Endometrial microvascular endothelial cells (primary cell): ENCODE data around the gene FAM193A. TPM values are rescaled to one million over a fixed set of nuclear protein-coding genes. Genes with fewer than 3 reads are reported as not detected.
"Not testable (repeated sequence)": the region's sequence is repeated elsewhere in the genome, so short reads cannot be mapped to it uniquely, and the experiment has no call there.

Source experiments
- in situ Hi-C: cut with HindIII; loops from 2 replicates; pipeline ENCODE4 v1.10.0; 2017; ENCODE audit warnings: low sequenced_read_pairs, low pct_unique_long_range_greater_than_20kb; ENCODE audit errors: inconsistent ontology term
- total RNA-seq: library from RNA; depleted of rRNA; stranded (reverse); fragments of >200 nt; gene quantifications from one replicate; pipeline ENCODE4 v1.2.3, GENCODE V29; 2015; ENCODE audit errors: inconsistent ontology term

The FAM193A gene
- total RNA-seq, 1 donor from 2014 or later: 14.0 TPM

DNA sequence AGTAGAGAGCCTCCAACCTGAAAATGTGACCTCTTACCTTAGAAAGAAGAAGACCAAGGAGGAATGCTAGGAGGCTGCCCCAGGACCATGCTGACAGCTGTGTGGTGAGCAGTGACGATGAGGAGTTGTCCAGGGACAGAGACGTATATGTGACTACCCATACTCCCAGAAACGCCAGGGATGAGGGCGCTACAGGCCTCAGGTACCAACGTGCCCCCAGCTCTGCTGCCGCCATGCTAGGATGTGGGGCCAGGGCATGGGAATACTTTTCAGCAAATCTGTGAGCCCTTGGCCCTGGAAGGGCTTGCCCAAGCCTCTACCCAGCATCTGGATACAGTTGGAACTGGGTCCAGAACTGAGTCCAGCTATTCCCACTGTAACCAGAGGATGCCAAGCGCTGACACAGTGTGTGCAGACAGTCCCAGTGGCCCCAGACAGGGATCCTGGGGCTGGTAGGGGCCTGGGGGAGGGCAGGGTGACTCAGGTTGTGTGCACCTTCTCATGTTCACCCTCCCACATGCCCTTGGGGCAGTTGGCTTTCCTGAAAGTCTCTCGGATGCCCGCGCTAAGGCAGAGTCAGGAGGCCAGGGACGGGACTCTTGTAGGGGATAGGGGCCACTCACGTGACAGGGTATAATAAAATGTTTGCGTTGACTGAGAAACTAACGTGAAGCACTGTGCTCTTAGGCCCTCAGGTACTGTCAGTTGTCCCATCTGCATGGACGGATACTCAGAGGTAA lies 23.9 kb upstream of the FAM193A start:
- in situ Hi-C loops: no loop called here

DNA sequence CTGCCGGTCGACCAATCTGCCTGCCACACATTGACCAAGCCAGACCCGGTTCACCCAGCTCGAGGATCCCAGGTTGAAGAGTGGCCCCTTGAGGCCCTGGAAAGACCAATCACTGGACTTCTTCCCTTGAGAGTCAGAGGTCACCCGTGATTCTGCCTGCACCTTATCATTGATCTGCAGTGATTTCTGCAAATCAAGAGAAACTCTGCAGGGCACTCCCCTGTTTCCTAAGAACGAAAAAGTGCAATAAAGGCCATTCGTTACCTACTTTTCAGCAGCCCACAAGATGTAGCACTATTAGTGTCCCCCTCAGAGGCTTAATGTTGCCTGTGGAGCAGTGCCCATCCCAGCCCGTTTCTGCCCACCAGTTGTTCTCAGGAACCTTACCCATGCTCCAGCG lies 22.3 kb upstream of the FAM193A start:
- in situ Hi-C loops: not testable (repeated sequence)

DNA sequence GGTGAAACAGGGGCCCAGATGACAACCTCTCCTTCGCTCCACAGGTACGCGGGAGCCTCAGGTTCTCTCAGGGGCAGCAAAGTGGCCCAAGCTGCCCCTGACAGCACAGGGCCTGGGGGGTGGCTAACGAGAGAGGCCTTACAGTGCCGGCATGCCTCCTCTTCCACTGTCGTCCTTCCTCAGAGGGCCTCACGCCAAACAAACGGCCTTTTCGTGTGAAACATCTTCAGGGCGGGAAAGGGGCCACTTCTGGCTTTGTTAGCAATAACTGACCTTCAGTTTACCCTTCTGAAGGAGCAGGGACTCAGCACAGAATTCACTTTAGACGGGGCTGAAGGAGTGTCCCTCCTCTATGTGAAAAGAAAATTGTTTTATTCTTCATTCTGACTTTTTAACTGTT lies 21.5 kb upstream of the FAM193A start:
- in situ Hi-C loops: not testable (repeated sequence)

DNA sequence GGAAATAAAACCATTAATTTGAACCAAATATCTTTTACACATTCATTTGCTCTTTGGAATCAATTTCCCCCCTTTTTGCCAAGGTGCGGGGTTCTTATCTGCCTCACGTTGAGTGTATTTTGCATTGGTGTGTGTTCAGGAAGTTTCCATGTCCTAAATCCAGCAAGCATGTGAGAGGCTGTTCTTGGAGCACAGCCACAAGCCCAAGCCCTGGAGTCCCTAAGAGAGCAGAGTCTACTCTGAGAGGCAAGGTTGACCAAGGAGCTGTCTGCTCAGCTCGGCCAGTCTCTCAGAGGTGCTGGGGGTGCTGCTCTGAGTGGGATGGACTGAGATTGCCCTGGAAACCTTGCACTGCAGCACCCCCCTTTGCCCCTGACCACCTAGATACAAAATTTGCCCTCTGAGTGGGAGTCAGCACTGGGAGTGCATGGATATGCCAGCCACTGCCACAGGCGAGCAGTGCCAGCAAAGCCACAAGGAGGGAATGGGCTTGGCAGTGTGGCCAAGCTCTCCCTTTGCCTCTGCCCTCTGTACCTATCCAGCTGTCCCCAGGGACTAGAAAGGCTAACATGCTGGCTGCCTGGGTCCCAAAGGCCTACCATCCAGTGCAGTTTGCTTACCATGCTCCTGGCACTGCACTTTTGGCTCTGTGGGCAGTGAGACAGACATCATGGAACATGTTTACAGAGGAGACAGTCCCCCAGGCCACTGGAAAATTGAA lies 20.5 kb upstream of the FAM193A start:
- in situ Hi-C loops: no loop called here

DNA sequence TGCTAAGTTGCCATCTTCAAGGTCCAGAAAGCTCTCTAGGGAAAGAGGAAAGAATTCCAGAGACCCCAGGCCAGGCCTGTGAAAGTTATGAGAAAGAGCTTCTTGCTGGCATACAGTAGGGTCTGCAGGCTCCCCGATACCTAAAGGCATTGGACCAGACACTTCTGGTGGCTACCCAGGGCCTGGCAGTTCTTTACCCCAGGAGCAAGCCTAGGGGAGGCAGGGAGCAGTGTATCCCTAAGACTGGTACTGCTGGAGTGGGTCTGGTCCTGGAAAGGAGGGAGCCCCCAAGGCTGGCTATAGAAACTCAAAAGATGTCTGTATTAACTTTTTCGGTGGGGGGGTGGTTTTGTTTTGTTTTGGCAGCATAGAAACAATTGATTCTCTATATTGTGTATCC lies 19.8 kb upstream of the FAM193A start:
- in situ Hi-C loops: no loop called here

DNA sequence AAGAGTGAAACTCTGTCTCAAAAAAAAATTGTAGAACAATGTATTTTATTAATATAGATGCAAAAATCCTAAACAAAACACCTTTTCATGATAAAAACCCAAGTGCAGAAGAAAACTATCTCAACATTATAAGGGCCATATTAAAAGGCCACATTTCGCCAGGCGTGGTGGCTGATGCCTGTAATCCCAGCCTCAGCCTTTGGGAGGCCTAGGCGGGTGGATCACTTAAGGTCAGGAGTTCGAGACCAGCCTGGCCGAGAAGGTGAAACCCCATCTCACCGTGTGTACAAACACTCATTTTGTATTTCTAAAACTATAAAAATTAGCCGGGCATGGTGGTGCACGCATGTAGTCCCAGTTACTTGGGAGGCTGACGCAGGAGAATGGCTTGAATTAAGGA lies 9.9 kb upstream of the FAM193A start:
- in situ Hi-C loops: no loop called here

DNA sequence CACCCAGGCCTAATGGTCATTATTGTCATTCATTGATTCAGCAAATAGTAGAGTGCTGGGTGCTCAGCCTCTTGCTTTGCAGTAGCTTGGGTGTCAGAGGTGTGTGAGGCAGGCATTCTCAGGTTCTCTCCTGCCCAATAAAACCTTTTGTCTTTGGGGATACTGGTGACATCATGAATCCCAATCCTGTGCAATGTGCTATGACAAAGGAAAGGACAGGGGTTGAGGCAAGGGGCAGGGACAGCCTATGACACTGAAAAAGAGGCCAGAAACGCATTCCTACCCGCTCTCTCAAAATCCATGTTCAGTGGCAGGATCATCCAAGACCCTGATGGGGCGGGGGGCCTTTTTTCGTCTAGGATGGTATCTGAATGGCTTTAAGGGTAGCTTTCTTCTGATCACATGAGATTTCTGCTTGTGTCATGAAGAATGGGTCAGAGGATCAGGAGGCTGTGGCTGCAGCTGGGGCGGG lies 1.5 kb upstream of the FAM193A start:
- in situ Hi-C loops: no loop called here

DNA sequence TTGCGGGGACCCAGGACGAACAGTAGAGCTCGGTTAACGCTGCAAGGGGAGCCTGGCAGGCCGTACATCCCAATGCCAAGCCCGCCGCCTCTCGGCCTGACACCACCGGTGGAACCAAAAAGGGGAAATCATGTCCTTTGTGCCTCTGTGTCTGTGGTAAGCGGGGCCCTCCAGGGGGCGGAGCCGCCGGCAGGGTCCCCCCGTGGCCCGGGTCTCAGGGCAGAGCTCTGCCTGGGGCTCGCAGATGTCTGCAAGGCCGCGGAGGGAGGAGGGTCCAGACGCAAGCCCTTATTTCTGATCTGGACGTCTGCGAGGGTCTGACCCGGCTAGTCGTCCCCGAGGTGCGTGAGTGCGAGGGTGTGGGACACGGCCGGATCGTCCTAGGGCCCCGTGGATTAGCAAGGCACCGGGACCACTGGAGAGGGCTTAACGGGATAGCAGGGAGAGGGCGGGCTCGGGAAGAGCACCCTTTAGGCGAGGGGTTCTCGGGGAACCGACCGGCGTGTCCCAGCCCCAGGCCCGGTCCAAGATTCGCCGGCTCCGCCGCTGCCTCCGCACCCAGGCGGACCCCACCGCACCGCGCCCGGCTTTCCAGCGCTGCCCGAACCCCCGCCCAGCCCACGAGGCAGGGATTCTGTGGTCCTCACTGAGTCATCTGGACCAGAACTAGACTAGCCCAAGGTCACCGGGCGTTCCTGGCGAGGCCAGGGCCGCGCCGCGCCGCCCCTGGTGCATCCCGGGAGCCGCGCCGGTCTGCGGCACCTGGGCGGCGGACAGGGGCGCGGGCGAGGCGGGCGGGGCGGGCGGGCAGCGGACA lies 863 bp upstream of the FAM193A start:
- in situ Hi-C loops: no loop called here

DNA sequence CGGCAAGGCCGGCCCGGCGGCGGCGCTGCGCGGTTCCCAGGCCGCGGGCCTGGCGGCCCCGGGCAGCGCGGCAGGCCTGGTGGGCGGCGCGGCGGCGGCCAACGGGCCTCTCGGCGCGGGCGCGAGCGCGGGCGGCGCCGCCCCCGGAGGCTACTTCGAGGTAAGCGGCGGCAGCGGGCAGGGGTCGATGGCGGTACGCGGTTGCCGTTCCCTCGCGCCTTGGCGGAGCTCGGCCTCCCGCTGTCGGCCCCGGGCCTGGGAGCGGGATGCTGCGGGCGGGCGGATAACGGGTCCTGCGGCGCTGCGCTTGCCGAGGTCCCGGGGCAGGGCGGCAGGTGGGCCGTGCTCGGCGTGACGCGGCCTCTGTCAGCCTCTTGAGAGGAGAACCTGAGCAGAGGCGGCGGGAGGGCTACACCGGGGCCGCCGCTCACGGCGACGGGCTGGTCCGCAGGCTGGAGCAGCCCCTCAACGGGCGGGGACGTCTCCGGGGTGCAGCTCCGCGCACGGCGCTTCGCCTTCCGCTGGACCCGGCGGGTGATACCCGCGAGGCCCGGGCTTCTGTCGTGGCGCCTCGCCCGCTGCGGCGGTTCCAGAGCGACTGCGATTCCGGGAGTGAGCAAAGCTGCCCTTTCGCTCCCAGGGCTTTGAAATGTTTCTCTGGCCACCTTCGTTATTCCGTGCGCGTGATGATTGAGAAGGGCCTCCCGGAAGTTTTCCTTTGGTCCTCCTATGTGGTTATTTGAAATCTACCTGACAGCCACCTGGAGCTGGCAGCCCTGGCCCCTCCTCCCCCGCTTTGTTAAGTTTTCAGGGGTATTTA lies 774 bp downstream of the FAM193A start:
- in situ Hi-C loops: no loop called here

DNA sequence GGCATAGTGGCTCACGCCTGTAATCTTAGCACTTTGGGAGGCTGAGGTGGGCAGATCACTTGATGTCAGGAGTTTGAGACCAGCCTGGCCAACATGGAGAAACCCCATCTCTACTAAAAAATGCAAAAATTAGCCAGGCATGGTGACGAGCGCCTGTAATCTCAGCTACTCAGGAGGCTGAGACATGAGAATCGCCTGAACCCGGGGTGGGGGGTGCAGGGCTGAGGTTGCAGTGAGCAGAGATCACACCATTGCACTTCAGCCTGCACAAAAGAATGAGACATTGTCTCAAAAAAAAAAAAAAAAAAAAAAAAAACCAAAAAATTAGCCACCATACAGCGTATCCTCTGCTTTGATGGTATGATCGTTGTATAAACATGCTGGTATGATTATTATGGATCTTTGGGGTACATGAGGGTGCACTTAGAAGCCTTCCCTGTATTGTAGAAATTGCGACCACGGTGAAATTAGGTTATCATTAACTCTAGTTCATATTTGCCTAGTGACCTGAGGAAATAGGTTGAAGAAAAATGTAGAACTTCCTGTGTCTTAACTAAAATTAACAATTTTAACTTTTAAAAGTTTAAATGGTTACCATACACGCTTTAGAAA lies 7.2 kb downstream of the FAM193A start:
- in situ Hi-C loops: not testable (repeated sequence)

DNA sequence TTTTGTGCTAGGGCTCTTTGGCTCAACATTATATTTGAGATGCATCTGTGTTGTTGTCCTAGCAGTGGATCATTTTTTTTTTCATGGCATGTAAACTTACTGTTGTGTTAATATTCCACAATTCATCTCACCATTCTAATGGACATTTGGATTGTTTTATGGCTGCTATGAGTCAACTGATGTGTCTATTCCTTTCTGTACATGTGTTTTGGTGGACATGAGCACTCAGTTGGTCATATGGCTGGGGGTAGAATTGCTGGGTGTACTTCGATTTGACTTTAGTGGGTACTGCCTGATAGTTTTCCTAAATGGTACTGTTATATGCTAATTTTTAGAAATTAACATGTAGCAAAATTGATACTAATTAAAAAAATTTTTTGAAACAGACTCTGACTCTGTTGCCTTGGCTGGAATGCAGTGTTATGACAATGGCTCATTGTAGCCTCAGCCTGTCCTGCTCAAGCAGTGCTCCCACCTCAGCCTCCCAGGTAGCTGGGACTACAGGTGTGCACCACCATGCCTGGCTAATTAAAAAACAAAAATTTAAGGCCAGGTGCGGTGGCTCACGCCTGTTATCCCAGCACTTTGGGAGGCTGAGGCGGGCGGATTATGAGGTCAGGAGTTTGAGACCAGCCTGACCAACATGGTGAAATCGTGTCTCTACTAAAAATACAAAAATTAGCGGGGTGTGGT lies 9.0 kb downstream of the FAM193A start:
- in situ Hi-C loops: no loop called here

DNA sequence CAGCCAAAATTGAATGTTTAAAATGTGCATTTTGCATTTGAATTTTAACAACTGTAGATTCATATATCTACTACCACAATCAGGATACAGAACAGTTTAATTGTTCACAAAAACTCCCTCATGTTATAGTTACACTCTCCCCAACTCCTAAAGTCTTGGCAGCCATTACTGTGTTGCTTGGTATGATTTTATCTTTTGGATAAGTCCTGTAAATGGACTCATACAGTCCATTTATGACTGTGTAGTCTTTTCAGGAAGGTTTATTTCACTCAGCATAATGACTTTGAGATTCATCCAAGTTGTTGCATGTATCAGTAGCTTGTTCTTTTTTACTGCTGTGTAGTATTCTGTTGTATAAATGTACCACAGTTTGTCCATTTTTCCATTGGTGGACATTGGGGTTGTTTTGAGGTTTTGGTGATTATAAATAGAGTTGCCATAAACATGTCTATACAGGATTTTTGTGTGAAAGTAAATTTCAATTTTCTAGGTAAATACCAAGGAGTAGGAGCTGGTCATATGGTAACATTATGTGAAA lies 9.9 kb downstream of the FAM193A start:
- in situ Hi-C loops: no loop called here

DNA sequence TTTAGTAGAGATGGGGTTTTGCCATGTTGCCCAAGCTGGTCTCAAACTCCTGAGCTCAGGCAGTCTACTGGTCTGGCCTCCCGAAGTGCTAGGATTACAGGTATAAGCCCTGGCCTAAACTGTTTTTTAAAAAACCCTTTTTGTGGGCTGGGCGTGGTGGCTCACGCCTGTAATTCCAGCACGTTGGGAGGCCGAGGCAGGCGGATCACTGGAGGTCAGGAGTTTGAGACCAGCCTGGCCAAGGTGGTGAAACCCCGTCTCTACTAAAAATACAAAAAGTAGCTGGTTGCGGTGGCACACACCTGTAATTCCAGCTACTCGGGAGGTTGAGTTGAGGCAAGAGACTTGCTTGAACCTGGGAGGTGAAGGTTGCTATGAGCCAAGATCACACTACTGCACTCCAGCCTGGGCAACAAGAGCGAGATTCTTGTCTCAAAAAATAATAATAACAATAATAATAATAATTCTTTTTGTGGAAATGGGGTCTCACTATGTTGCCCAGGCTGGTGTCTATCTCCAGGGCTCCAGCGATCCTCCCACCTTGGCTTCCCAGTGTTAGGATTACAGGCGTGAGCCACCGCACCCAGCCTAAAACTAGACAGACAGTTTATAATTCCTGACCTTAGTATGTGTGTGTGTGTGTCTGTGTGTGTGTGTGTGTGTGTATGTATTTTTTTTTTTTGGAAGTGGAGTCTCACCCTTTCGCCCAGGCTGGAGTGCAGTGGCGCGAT lies 10.7 kb downstream of the FAM193A start:
- in situ Hi-C loops: not testable (repeated sequence)

DNA sequence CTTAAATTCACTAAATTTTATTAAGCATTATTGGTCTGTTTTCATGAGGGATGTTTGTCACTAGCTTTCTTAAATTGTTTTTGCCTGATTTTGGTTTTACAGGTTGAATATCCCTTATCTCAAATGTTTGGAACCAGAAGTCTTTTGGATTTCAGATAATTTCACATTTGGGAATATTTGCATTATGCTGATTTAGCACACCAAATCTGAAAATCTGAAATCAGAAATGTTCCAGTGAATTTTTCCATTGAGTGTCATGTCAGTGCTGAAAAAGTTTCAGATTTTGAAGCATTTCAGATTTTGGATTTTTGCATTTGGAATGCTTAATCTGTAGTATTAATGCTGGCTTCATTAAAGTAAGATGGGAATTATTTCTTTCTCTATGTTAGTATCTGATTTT lies 14.7 kb downstream of the FAM193A start:
- in situ Hi-C loops: no loop called here

DNA sequence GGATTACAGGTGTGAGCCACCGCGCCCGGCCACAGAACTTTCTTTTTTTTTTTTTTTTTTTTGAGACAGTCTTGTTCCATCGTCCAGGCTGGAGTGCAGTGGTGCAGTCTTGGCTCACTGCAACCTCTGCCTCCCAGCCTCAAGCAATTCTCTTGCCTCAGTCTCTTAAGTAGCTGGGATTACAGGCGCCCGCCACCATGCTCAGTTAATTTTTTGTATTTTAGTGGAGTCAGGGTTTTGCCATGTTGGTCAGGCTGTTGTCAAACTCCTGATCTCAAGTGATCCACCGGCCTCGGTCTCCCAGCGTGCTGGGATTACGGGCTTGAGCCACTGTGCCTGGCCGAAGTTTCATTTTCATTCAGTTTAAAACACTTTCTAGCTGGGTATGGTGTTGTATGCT lies 16.4 kb downstream of the FAM193A start:
- in situ Hi-C loops: no loop called here

DNA sequence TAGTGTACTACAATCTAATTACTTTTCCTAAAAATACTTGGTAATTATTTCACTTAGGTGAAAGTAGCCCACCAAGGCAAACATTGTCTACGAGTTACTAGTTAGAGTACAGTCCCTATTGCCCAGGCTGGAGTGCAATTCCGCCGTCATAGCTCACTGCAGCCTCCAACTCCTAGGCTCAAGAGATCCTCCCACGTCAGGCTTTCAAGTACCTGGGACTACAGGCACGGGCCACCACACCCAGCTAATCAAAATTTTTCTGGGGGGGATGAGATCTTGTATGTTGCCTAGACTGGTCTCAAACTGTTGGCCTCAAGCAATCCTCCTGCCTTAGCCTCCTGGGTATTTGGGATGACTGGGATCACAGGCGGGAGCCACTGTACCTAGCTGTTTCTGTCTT lies 21.9 kb downstream of the FAM193A start:
- in situ Hi-C loops: no loop called here

DNA sequence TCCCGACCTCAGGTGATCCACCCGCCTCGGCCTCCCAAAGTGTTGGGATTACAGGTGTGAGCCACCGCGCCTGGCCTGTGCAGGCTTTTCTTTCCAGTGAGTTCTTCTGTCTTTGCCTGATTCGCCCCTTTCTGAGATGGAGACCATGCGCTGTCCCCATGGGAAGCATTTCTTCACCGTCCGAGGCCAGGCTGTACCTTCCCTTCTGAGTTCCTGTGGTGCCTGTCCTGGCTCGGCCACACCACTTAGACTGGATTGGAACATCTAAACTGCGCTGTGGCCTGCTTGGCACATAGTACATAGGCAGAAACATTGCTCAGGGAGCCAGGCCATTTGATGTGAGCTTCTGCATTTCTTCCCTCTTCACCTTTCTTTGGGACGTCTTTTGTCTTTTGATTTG lies 23.7 kb downstream of the FAM193A start:
- in situ Hi-C loops: no loop called here
